GM19395 (cell line): ENCODE measurements around the gene NCKAP5L.
"Not testable (repeated sequence)": the region's sequence is repeated elsewhere in the genome, so short reads cannot be mapped to it uniquely, and the experiment has no call there.

Experiments used
- ATAC-seq: cut with Tn5 transposase; IDR thresholded peaks from one replicate; pipeline ENCODE4 v1.9.1; 2021; ENCODE audit warnings: mild to moderate bottlenecking, moderate library complexity; ENCODE audit not compliant: unreplicated experiment

The NCKAP5L gene

GRCh38 chr12:49783917-49784676 is 44.1 kb downstream of the NCKAP5L start:
- ATAC-seq: no peak

- ATAC-seq: not testable (repeated sequence)
Measured at GRCh38 chr12:49780914-49781313, 47.3 kb downstream of the NCKAP5L start.

DNA sequence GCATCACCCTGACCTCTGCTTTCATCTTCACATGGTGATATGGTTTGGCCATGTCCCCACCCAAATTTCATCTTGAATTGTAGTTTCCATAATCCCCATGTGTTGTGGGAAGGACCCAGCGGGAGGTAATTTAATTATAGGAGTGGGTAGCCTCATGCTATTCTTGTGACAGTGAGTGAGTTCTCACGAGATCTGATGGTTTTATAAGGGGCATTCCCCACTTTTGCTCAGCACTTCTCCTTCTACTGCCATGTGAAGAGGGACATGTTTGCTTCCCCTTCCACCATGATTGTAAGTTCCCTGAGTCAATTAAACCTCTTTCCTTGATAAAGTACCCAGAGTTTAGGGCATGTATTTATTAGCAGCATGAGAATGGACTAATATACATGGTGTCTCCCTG is 48.6 kb downstream of the NCKAP5L start:
- ATAC-seq: no peak

- ATAC-seq: no peak
Measured at GRCh38 chr12:49777800-49778748, 50.1 kb downstream of the NCKAP5L start.

- no peak for ATAC-seq
Measured at GRCh38 chr12:49777341-49777740, 50.9 kb downstream of the NCKAP5L start.

- ATAC-seq: no peak
Measured at GRCh38 chr12:49776858-49777257, 51.4 kb downstream of the NCKAP5L start.

- ATAC-seq: no peak
Measured at GRCh38 chr12:49776413-49776812, 51.8 kb downstream of the NCKAP5L start.

DNA sequence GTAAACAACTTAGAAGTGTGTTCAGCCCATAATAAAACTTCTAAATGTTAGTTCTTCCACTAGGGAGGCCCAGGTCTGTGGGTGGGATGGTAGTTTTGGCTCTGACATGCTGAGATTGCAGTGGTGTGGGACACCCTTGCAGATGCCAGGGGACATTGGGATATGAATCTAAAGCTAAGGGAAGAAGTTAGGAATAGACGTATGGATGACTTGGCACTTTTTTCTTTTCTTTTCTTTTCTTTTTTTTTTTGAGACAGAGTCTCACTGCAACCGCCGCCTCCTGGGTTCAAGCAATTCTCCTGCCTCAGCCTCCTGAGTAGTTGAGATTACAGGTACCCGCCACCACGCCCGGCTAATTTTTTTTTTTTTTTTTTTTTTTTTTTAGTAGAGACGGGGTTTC is 55.1 kb downstream of the NCKAP5L start:
- ATAC-seq: not testable (repeated sequence)

GRCh38 chr12:49767333-49767732 is 60.9 kb downstream of the NCKAP5L start:
- no peak for ATAC-seq

GRCh38 chr12:49766115-49766455 is 62.1 kb downstream of the NCKAP5L start:
- no peak for ATAC-seq

GRCh38 chr12:49764126-49764525 is 64.1 kb downstream of the NCKAP5L start:
- no peak for ATAC-seq

DNA sequence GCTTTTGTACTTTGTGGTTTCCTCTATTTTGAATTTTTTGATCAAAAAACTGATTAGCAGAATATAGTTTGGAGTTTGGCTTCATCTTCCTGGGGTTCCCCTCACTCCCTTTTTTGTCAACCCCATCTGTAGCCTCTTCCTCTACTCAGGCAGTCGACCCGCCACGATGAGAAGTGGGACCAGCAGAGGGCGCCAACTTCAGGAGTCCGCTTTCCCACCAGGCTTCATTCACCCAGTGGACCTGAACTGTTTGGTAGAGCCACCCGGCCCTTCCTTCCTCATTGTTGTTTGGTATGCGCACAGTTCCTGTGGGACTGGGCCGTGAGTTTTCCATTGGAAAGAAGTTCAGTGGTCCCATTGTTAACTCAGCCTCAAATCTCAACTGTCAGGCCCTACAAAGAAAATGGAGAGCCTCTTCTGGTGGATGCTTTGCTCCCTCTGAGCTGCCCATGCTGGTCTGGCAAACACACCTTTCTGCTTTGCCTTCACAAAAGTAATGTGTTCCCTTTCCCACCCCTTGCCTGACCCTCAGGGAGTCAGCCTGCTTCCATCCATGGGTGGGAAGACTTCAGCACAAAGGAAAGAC is 65.1 kb downstream of the NCKAP5L start:
- ATAC-seq: no peak

DNA sequence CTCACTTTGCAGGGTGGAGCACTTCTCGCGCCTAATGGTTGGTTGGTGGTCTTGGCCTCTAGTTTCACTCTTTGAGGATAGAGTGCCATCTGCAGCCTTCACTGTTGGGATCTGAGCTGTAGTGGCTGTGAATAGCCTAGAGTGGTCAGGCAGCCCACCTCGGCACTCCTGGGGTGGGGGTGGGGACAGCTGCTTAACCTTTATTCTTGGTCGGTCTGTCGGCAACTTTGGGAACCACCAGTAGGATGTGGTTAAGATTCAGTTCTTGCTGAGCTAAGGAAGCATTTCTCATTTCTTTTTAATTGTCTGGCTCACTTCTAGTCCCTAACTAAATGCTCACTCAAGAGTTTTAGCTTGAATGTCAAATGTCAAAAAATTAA is 65.8 kb downstream of the NCKAP5L start:
- ATAC-seq: no peak

- ATAC-seq: no peak
Measured at GRCh38 chr12:49761677-49762467, 66.3 kb downstream of the NCKAP5L start.

- no peak for ATAC-seq
Measured at GRCh38 chr12:49750996-49751393, 77.2 kb downstream of the NCKAP5L start.

DNA sequence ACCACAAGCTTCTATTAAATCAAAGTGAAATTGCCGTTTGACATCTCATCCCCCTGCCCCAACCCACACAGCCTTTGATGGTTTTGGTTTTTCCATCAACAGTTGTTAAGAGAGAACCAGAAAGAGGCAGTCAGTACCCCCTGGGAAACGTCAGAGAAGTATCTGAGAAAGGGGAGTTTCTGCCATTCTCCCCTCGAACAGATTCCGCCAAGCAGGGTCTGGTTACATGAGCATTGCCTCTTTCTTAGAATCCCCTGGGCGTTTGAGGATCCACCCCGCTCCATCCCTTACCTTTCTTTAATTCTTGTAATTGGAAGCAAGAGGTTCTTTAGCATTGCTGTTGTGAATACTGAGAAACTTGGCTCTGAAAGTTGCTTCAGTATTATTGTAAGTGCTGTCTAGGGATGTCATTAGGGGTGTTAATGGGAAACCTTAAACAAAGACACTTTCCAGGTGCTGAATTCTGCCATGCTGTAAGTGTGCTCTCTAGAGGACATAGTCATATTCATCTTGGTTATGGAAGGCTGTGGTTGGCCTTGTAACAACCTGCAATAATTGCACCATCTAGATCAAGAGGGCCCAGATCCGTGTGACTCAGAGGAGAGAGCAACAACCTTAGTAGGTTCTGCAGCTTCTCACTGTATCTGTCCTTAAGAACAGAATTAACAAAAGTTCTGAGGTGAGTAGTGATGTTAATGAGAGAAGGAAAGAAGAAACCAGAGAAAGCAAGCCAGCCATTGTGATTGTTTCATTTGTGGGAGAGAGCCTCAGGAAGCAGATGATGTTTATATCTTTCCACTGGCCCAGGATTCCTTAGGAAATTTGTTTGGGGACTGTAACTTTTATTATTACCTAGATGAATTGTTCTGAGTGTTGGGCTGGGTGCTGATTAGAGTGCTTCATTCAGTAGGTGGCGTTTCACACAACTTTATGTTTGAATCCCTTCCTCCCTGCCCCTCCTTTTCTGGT is 77.9 kb downstream of the NCKAP5L start:
- no peak for ATAC-seq

GRCh38 chr12:49748800-49749199 is 79.4 kb downstream of the NCKAP5L start:
- ATAC-seq: no peak

GRCh38 chr12:49748306-49748705 is 79.9 kb downstream of the NCKAP5L start:
- no peak for ATAC-seq

DNA sequence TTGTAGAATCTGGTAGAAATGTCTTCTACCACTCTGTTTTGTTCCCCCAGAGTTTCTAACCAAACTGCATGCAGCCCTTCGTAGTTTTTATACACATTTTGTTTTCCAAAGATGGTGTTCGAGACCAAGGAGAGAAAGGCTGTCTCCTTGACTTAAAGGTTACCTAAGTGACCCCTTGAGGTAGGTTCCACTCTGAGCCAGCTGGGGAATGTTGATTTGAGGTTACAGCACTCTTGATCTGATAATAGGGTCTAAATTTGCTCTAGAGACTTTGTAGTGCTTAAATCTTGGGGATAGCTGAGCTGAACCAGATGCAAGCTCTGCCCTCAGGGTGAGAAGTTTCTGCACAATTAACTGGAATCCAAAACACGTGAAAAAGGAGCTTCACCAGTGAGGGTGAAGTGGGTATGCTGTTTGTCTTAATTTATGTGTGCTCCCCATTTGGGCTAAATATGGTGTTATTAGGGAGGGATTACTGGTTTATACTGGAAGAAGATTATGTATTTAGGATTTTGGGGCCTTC is 83.8 kb downstream of the NCKAP5L start:
- ATAC-seq: no peak
